OCI-LY7 (cell line): ENCODE measurements around the gene CACNG5. TPM values are rescaled to one million over a fixed set of nuclear protein-coding genes. Genes with fewer than 3 reads are reported as not detected.

Source experiments
- BruUV-seq: library from RNA; stranded (reverse); fragments of 400-500 nt; replicated peaks from 2 replicates; lab custom pipeline; 2021; lab: Mats Ljungman, UMichigan
- CTCF ChIA-PET: fragments of 300-600 bp; sonication (Branson Sonifier 250); formaldehyde crosslinking; loops from one replicate; lab custom pipeline; 2022; ENCODE audit warnings: antibody characterized with exemption; ENCODE audit not compliant: unreplicated experiment; lab: Charles Lee
- POLR2A ChIA-PET: fragments of 300-600 bp; sonication (Branson Sonifier 250); formaldehyde crosslinking; loops from one replicate; lab custom pipeline; 2022; ENCODE audit warnings: antibody characterized with exemption; lab: Charles Lee
- DNase-seq: peaks from one replicate; pipeline ENCODE4 v3.0.0-alpha.2; 2015; ENCODE audit warnings: low spot score
- H2AFZ ChIP-seq: fragments of 200-600 bp; sonication (generic), shearing (Covaris generic); 2 replicates; pipeline ENCODE4 v1.6.1; 2014; ENCODE audit warnings: mild to moderate bottlenecking, antibody characterized with exemption, low read length, moderate library complexity
- H3K27ac ChIP-seq: fragments of 200-600 bp; sonication (generic); 2 replicates; pipeline ENCODE4 v1.5.1; 2014; ENCODE audit warnings: mixed run types, low read depth, mild to moderate bottlenecking, moderate library complexity, low read length, inconsistent platforms; ENCODE audit not compliant: poor library complexity, severe bottlenecking
- H3K36me3 ChIP-seq: fragments of 200-600 bp; sonication (generic); 2 replicates; pipeline ENCODE4 v1.6.1; 2014; ENCODE audit warnings: mild to moderate bottlenecking, antibody characterized with exemption, low read length, moderate library complexity, mixed read lengths; ENCODE audit not compliant: insufficient read depth
- H3K4me1 ChIP-seq: fragments of 200-600 bp; sonication (generic); 2 replicates; pipeline ENCODE4 v1.5.1; 2014; ENCODE audit warnings: mild to moderate bottlenecking, low read length; ENCODE audit not compliant: insufficient read depth, poor library complexity, severe bottlenecking
- H3K4me2 ChIP-seq: fragments of 200-600 bp; sonication (generic); 2 replicates; pipeline ENCODE4 v1.6.1; 2014; ENCODE audit warnings: mild to moderate bottlenecking, low read length
- H3K4me3 ChIP-seq: fragments of 200-600 bp; sonication (generic); 2 replicates; pipeline ENCODE4 v1.5.1; 2014; ENCODE audit warnings: mild to moderate bottlenecking, low read depth, low read length; ENCODE audit not compliant: poor library complexity, severe bottlenecking
- H3K79me2 ChIP-seq: fragments of 200-600 bp; sonication (generic); 2 replicates; pipeline ENCODE4 v1.6.1; 2016; ENCODE audit warnings: low read depth, mild to moderate bottlenecking, low read length, moderate library complexity, mixed read lengths; ENCODE audit not compliant: insufficient read depth
- H3K9me2 ChIP-seq: fragments of 200-600 bp; sonication (generic); 2 replicates; pipeline ENCODE4 v1.6.1; 2016; ENCODE audit warnings: mild to moderate bottlenecking, low read length, mixed read lengths; ENCODE audit not compliant: insufficient read depth
- H3K9me3 ChIP-seq: fragments of 200-600 bp; sonication (generic); 2 replicates; pipeline ENCODE4 v1.6.1; 2014; ENCODE audit warnings: mild to moderate bottlenecking, mixed run types, low read length, mixed read lengths
- H4K20me1 ChIP-seq: fragments of 200-600 bp; sonication (generic); 2 replicates; pipeline ENCODE4 v1.6.1; 2014; ENCODE audit warnings: mild to moderate bottlenecking, antibody characterized with exemption, low read length, moderate library complexity, mixed read lengths; ENCODE audit not compliant: insufficient read depth
- CTCF ChIP-seq: fragments of 200-600 bp; sonication (generic); conservative IDR thresholded peaks from 2 replicates; pipeline ENCODE4 v1.5.1; 2014; ENCODE audit warnings: mild to moderate bottlenecking, antibody characterized with exemption, low read length, moderate library complexity, mixed read lengths
- EZH2phosphoT487 ChIP-seq: fragments of 200-600 bp; sonication (generic); IDR thresholded peaks from 2 replicates; pipeline ENCODE4 v1.6.1; 2018; ENCODE audit warnings: low read depth, borderline replicate concordance, mild to moderate bottlenecking, mixed run types, antibody characterized with exemption, low read length, moderate library complexity, mixed read lengths
- intact Hi-C: fragments of 100-400 bp; cut with micrococcal nuclease; formaldehyde crosslinking; loops from one replicate; pipeline ENCODE4 v1.10.0; 2022; ENCODE audit not compliant: unreplicated experiment
- total RNA-seq, 2 experiments: library from RNA; depleted of rRNA in 1 of 2; stranded (reverse); fragments of >200 nt in 1 of 2; shearing (Covaris generic) in 1 of 2; gene quantifications; 2 replicates each; pipeline ENCODE4 v1.2.3, GENCODE V29; 2014 to 2022

CACNG5 gene
- total RNA-seq, 2 experiments from 2014 or later = not detected

- Histone ChIP-seq H4K20me1 (no peaks in the 10 kb centered on the region), H3K27ac (no peak overlapping the region), H3K4me3 (no peak overlapping the region), H3K36me3 (no peaks in the 10 kb centered on the region), H2AFZ (no peak overlapping the region), H3K4me1 (no peaks in the 10 kb centered on the region), H3K79me2 (no peaks in the 10 kb centered on the region), H3K9me2 (no peaks in the 10 kb centered on the region), H3K9me3 (no peaks in the 10 kb centered on the region), H3K4me2 (no peak overlapping the region)
- ChIA-PET CTCF (no interaction called here), POLR2A (no interaction called here)
- BruUV-seq = no TSS peak
- no peak for DNase-seq
- TF ChIP-seq EZH2phosphoT487 (no peak), CTCF (no peak)
- intact Hi-C loops = no loop called here
Measured at GRCh38 chr17:66842505-66842904, 7.6 kb downstream of the CACNG5 start.

- ChIA-PET POLR2A (no interaction called here), CTCF (no interaction called here)
- H3K27ac ChIP-seq = no peak overlapping the region
- H3K4me1 ChIP-seq = no peaks in the 10 kb centered on the region
- H3K79me2 ChIP-seq = no peaks in the 10 kb centered on the region
- H3K36me3 ChIP-seq = no peaks in the 10 kb centered on the region
- BruUV-seq = no TSS peak
- H3K4me2 ChIP-seq = no peak overlapping the region
- no peak overlapping the region for H3K4me3 ChIP-seq
- H3K9me3 ChIP-seq = no peaks in the 10 kb centered on the region
- no peak overlapping the region for H2AFZ ChIP-seq
- TF ChIP-seq CTCF (no peak), EZH2phosphoT487 (no peak)
- intact Hi-C loops = no loop called here
- H3K9me2 ChIP-seq = no peaks in the 10 kb centered on the region
- no peaks in the 10 kb centered on the region for H4K20me1 ChIP-seq
- no peak for DNase-seq
Measured at GRCh38 chr17:66842959-66843358, 8.0 kb downstream of the CACNG5 start.

GRCh38 chr17:66843627-66844026, 8.7 kb downstream of the CACNG5 start:
- Histone ChIP-seq H3K79me2 (no peaks in the 10 kb centered on the region), H2AFZ (no peak overlapping the region), H3K4me2 (no peak overlapping the region), H3K36me3 (no peaks in the 10 kb centered on the region), H3K27ac (no peak overlapping the region), H3K9me2 (no peaks in the 10 kb centered on the region), H3K9me3 (no peaks in the 10 kb centered on the region), H3K4me1 (no peaks in the 10 kb centered on the region), H3K4me3 (no peak overlapping the region), H4K20me1 (no peaks in the 10 kb centered on the region)
- no peak for TF ChIP-seq CTCF
- no peak for TF ChIP-seq EZH2phosphoT487
- CTCF ChIA-PET = no interaction called here
- intact Hi-C loops = no loop called here
- DNase-seq = no peak
- POLR2A ChIA-PET = interaction anchor here (0.5 kb wide), 1 partner anchor 153 kb away, joined by 3 read pairs; no protein-coding TSS in a partner anchor
- BruUV-seq = no TSS peak
